Activated T-cell treated with anti-CD3 and anti-CD28 coated beads, Interleukin-2, amount 50 U/mL, for 72 hours (primary cell): ENCODE results near the gene BDP1. TPM values are rescaled to one million over a fixed set of nuclear protein-coding genes. Genes with fewer than 3 reads are reported as not detected.
A peak's percentile ranks its signal among the peaks of the same experiment; 100 is the strongest.
"Not testable (repeated sequence)": the region's sequence is repeated elsewhere in the genome, so short reads cannot be mapped to it uniquely, and the experiment has no call there.

Experiments used
- ATAC-seq, 2 donors: fragments of 150-1000 bp; cut with Tn5 transposase; replicated peaks in 1 of 2; 2 replicates each; pipeline ENCODE4 v1.10.0; 2021; ENCODE audit warnings: moderate library complexity in 2 of 2, mild to moderate bottlenecking in 1 of 2
- DNase-seq, 2 donors: peaks; one replicate each; pipeline ENCODE4 v3.0.0; 2021 to 2022; ENCODE audit warnings: mixed read lengths in 1 of 2
- H3K27ac Mint-ChIP-seq: one replicate; pipeline ENCODE4 v1.8.0; 2022; ENCODE audit warnings: mild to moderate bottlenecking, moderate library complexity, mixed read lengths
- H3K27me3 Mint-ChIP-seq: one replicate; pipeline ENCODE4 v1.8.0; 2022; ENCODE audit warnings: low read depth, mixed read lengths
- H3K36me3 Mint-ChIP-seq, 2 donors: one replicate each; pipeline ENCODE4 v1.8.0; 2022; ENCODE audit warnings: mixed read lengths in 2 of 2, mild to moderate bottlenecking in 1 of 2; ENCODE audit not compliant: insufficient read depth in 2 of 2
- H3K4me1 Mint-ChIP-seq: one replicate; pipeline ENCODE4 v1.8.0; 2022; ENCODE audit warnings: low read depth, mixed read lengths
- H3K4me3 Mint-ChIP-seq, 2 donors: one replicate each; pipeline ENCODE4 v1.8.0; 2022; ENCODE audit warnings: mild to moderate bottlenecking in 2 of 2, mixed read lengths in 2 of 2, moderate library complexity in 2 of 2
- H3K9me3 Mint-ChIP-seq, 2 donors: one replicate each; pipeline ENCODE4 v1.8.0; 2022; ENCODE audit warnings: mixed read lengths in 2 of 2
- total RNA-seq, 2 donors: library from RNA; stranded (reverse); gene quantifications; one replicate each; pipeline ENCODE4 v1.2.3, GENCODE V29; 2022

The BDP1 gene
- total RNA-seq, result 10 to 100 TPM; 30.3 to 31.9 TPM

- Mint-ChIP-seq H3K27ac (peak within 1 kb of the TSS; percentile 98), H3K4me1 (peaks cover 31% of the 10 kb centered on the region), H3K36me3 (peaks cover 0 to 10% of the 10 kb centered on the region in 2 donors), H3K9me3 (no peaks in the 10 kb centered on the region), H3K27me3 (peaks cover 10% of the 10 kb centered on the region), H3K4me3 (peak within 1 kb of the TSS; percentile 98 to 99)
- DNase-seq, result peak; percentile 95
- peak; percentile 95 to 96 for ATAC-seq
These were observed at the start of gene BDP1 for GRCh38 chr5:71455427-71456361. Gene BDP1, plus strand, starts transcription at chr5:71455651. Its CDS starts 227 bp downstream, at chr5:71455878.

GRCh38 chr5:71410088-71410487, 45.4 kb upstream of the BDP1 start:
- ATAC-seq, DNase-seq, H3K9me3 Mint-ChIP-seq, H3K4me3 Mint-ChIP-seq, H3K4me1 Mint-ChIP-seq, H3K27ac Mint-ChIP-seq, H3K36me3 Mint-ChIP-seq, H3K27me3 Mint-ChIP-seq: not testable (repeated sequence)

- not testable (repeated sequence) for DNase-seq, ATAC-seq, H3K4me3 Mint-ChIP-seq, H3K4me1 Mint-ChIP-seq, H3K9me3 Mint-ChIP-seq, H3K27ac Mint-ChIP-seq, H3K36me3 Mint-ChIP-seq
- peaks cover 24% of the 10 kb centered on the region for H3K27me3 Mint-ChIP-seq
These were observed 39.8 kb upstream of the BDP1 start for GRCh38 chr5:71415626-71416025.

- H3K4me3 Mint-ChIP-seq, H3K27ac Mint-ChIP-seq, H3K36me3 Mint-ChIP-seq, DNase-seq, H3K4me1 Mint-ChIP-seq, ATAC-seq, H3K9me3 Mint-ChIP-seq: not testable (repeated sequence)
- H3K27me3 Mint-ChIP-seq, result peaks cover 36% of the 10 kb centered on the region
These were observed 37.4 kb upstream of the BDP1 start for GRCh38 chr5:71418026-71418425.

GRCh38 chr5:71421278-71421677, 34.2 kb upstream of the BDP1 start:
- not testable (repeated sequence) for H3K27ac Mint-ChIP-seq, ATAC-seq, H3K4me3 Mint-ChIP-seq, H3K36me3 Mint-ChIP-seq, H3K4me1 Mint-ChIP-seq, H3K9me3 Mint-ChIP-seq, DNase-seq
- H3K27me3 Mint-ChIP-seq, result peaks cover 39% of the 10 kb centered on the region

GRCh38 chr5:71423896-71424295, 31.6 kb upstream of the BDP1 start:
- not testable (repeated sequence) for H3K4me3 Mint-ChIP-seq, H3K36me3 Mint-ChIP-seq, DNase-seq, H3K4me1 Mint-ChIP-seq, H3K27ac Mint-ChIP-seq, ATAC-seq, H3K9me3 Mint-ChIP-seq
- H3K27me3 Mint-ChIP-seq, result peaks cover 24% of the 10 kb centered on the region

GRCh38 chr5:71426686-71427474, 28.6 kb upstream of the BDP1 start:
- DNase-seq, H3K27ac Mint-ChIP-seq, H3K4me1 Mint-ChIP-seq, H3K4me3 Mint-ChIP-seq, H3K9me3 Mint-ChIP-seq, H3K36me3 Mint-ChIP-seq: not testable (repeated sequence)
- peaks cover 10% of the 10 kb centered on the region for H3K27me3 Mint-ChIP-seq
- ATAC-seq, result peak in 1 of 2 donors; percentile 25

- not testable (repeated sequence) for H3K9me3 Mint-ChIP-seq, H3K4me1 Mint-ChIP-seq
These were observed 23.0 kb upstream of the BDP1 start for GRCh38 chr5:71432410-71432809.

GRCh38 chr5:71434825-71435224, 20.6 kb upstream of the BDP1 start:
- not testable (repeated sequence) for H3K36me3 Mint-ChIP-seq, ATAC-seq

More at GRCh38 chr5:71432410-71432809, 23.0 kb upstream of the BDP1 start:
- not testable (repeated sequence) for H3K36me3 Mint-ChIP-seq, H3K4me3 Mint-ChIP-seq, DNase-seq, ATAC-seq, H3K27ac Mint-ChIP-seq
- peaks cover 18% of the 10 kb centered on the region for H3K27me3 Mint-ChIP-seq

GRCh38 chr5:71441564-71441963, 13.9 kb upstream of the BDP1 start:
- not testable (repeated sequence) for H3K9me3 Mint-ChIP-seq, H3K36me3 Mint-ChIP-seq, H3K4me1 Mint-ChIP-seq, H3K27ac Mint-ChIP-seq, DNase-seq, ATAC-seq, H3K4me3 Mint-ChIP-seq
- peaks cover 30% of the 10 kb centered on the region for H3K27me3 Mint-ChIP-seq

More at GRCh38 chr5:71434825-71435224, 20.6 kb upstream of the BDP1 start:
- DNase-seq, H3K27ac Mint-ChIP-seq, H3K4me1 Mint-ChIP-seq, H3K4me3 Mint-ChIP-seq, H3K9me3 Mint-ChIP-seq: not testable (repeated sequence)
- H3K27me3 Mint-ChIP-seq, result peaks cover 18% of the 10 kb centered on the region

GRCh38 chr5:71443891-71444290, 11.6 kb upstream of the BDP1 start:
- DNase-seq, H3K27ac Mint-ChIP-seq, H3K9me3 Mint-ChIP-seq, H3K4me1 Mint-ChIP-seq, H3K36me3 Mint-ChIP-seq, ATAC-seq, H3K4me3 Mint-ChIP-seq: not testable (repeated sequence)
- H3K27me3 Mint-ChIP-seq, result peaks cover 29% of the 10 kb centered on the region

GRCh38 chr5:71445015-71445414, 10.4 kb upstream of the BDP1 start:
- peaks cover 29% of the 10 kb centered on the region for H3K27me3 Mint-ChIP-seq
- not testable (repeated sequence) for H3K4me1 Mint-ChIP-seq, H3K9me3 Mint-ChIP-seq, H3K36me3 Mint-ChIP-seq, H3K27ac Mint-ChIP-seq, ATAC-seq, DNase-seq
- H3K4me3 Mint-ChIP-seq, result peak overlapping the region; percentile 25 to 75

- not testable (repeated sequence) for DNase-seq, H3K4me1 Mint-ChIP-seq, H3K27ac Mint-ChIP-seq, H3K36me3 Mint-ChIP-seq, H3K9me3 Mint-ChIP-seq
- Mint-ChIP-seq H3K4me3 (peak overlapping the region; percentile 25 to 75), H3K27me3 (peaks cover 28% of the 10 kb centered on the region)
- peak in 1 of 2 donors; percentile 17 for ATAC-seq
These were observed 9.8 kb upstream of the BDP1 start for GRCh38 chr5:71445523-71446152.
